Fibroblast of pulmonary artery (primary cell): ENCODE data around the gene NKD2.

Experiments
- DNase-seq: peaks from one replicate; pipeline ENCODE4 v3.0.0-alpha.2; 2010; ENCODE audit warnings: low read depth
- H3K4me3 ChIP-seq: replicated peaks from 2 replicates; pipeline ENCODE4 v1.5.1; 2011; ENCODE audit warnings: low read depth, mild to moderate bottlenecking, control low read depth, low read length, moderate library complexity
- TF ChIP-seq, protein P1 (sequence below): IDR thresholded peaks from 2 replicates; pipeline ENCODE4 v1.5.1; 2011; ENCODE audit warnings: mild to moderate bottlenecking, control low read depth, low read length, inconsistent platforms; ENCODE audit errors: missing control alignments

Gene NKD2

DNA sequence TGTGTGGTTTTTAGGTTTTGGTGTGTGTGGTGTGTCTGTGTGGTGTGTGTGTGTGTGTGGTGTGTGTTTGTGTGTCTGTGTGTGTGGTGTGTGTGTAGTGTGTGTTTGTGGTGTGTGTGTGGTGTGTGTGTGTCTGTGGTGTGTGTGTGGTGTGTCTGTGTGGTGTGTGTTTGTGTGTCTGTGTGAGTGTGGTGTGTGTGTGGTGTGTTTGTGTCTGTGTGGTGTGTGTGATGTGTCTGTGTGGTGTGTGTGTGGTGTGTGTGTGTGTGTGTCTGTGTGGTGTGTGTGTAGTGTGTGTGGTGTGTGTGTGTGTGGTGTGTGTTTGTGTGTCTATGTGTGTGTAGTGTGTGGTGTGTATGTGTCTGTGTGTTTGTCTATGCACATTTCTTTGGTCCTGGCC is 25.0 kb upstream of the NKD2 start:
- no peak overlapping the region for H3K4me3 ChIP-seq
- no peak for DNase-seq
- TF ChIP-seq, protein P1, sequence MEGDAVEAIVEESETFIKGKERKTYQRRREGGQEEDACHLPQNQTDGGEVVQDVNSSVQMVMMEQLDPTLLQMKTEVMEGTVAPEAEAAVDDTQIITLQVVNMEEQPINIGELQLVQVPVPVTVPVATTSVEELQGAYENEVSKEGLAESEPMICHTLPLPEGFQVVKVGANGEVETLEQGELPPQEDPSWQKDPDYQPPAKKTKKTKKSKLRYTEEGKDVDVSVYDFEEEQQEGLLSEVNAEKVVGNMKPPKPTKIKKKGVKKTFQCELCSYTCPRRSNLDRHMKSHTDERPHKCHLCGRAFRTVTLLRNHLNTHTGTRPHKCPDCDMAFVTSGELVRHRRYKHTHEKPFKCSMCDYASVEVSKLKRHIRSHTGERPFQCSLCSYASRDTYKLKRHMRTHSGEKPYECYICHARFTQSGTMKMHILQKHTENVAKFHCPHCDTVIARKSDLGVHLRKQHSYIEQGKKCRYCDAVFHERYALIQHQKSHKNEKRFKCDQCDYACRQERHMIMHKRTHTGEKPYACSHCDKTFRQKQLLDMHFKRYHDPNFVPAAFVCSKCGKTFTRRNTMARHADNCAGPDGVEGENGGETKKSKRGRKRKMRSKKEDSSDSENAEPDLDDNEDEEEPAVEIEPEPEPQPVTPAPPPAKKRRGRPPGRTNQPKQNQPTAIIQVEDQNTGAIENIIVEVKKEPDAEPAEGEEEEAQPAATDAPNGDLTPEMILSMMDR = no peak

DNA sequence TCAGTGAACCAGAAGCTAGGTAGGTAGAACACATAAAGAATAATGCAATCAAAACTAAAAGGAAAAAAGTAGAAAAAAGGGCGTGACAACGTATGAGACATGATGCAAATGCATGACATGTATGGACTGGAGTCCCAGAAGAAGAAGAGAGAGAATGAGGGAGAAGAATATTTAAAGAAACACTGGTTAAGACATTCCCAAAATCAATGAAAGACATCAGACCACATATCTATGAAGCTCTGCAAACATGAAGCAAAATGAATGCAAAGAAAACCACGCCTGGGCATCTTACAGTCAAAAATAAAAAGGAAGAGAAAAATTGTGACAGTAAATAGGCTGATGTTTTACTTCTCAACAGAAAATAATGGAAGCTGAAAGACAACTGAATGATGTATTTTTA is 23.8 kb upstream of the NKD2 start:
- no peak for DNase-seq
- no peak overlapping the region for H3K4me3 ChIP-seq
- TF ChIP-seq, protein P1 = no peak

DNA sequence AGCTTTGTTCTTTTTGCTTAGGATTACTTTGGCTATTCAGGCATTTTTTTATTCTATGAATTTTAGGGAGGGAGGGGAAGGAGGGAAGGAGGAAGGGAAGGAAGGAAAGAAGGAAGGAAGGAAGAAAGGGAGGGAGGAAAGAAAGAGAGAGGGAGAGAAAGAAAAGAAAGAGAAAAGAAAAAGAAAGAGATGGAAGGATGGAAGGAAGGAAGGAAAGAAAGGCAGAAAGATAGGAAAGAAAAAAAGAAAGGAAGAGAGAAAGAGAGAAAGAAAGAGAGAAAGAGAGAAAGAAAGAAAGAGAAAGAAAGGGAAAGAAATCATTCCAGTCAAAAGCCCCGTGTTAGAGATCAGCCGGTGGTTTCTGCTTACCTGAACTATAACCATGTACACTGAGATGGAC is 20.8 kb upstream of the NKD2 start:
- H3K4me3 ChIP-seq = no peak overlapping the region
- no peak for DNase-seq
- TF ChIP-seq, protein P1 = no peak

DNA sequence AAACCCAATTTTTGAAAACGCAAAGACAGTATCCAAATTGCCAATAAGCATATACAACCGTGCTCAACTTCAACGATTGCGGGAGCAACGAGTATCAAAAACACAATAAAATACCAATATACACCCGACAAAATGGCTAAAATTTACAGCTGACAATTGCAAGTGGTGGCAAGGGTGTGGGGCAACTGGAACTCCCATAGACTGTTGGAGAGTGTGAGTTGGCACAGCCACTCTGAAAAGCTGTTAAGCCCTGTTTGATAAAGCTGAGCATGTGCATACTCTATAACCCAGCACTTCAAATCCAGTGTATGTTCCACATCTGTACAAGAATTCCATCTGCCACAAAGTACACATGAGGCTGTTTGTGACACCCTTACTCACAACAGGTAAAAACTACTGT is 20.3 kb upstream of the NKD2 start:
- H3K4me3 ChIP-seq = no peak overlapping the region
- TF ChIP-seq, protein P1 = no peak
- no peak for DNase-seq

DNA sequence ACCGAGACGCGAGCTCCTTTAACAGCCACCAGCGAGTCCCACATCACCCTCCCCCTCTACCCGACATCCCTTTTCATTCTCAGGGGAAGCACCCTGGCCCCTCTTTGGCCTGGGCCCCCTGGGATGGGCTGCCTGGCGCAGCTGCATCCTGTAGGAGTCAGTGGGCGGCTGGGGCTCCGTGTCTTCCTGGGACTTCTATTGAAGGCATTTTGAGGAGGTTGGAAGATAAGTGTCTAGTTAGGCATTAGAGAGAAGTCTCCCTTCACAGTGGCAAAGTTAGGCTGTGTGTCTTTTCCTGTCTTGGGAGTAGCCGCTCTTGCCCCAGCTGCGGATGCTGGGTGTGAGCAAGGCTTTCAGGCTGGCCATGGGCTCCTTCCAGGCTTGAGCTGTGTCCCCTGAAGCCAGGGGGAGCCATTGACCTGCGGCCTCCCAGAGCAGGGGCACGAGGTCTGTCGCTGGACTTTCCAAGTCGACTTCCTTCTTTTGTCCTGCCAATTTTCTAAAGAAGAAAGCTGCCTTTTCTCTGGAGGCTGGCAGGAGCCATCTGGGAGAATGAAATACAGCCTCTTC is 18.6 kb upstream of the NKD2 start:
- no peak overlapping the region for H3K4me3 ChIP-seq
- TF ChIP-seq, protein P1 = peak; percentile 34
- DNase-seq = peak; percentile 61

DNA sequence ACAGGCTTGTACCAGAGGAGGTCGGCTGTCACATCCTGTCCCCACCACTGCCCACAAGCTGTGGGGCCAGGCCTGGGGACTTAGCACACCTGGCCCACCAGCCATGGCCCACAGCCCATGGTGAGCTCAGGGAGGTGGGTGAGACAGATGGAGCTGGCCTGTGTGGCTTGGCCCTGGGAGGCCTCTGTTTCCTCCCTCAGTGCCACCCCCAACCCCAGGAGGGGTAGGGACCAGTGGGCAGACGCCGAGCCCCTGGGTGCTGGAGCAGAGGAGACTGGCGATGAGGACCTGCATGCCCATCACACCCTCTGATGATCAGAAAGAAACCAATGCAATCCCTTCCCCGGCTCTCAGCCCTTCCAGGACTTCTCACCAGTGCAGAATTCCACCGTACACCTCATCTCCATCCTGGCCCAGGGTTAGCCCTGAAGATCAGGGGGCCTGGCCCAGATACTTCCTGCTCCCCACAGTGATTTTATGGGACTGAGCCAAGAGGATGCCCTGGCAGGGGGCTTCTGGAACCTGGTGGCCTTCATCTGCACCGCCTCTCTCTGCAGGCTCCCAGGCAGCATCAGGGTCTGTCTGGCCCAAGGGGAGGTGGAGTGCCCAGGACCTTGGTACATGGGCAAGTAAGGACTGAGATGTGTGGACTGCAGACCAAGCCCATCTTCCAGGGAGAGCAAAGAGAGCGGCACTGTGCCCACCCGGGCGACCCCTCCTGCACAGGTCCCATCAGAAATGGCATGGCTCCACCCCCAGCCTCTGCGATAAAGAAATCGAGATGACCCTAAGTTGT is 16.9 kb upstream of the NKD2 start:
- H3K4me3 ChIP-seq = no peak overlapping the region
- DNase-seq = no peak
- TF ChIP-seq, protein P1 = no peak

DNA sequence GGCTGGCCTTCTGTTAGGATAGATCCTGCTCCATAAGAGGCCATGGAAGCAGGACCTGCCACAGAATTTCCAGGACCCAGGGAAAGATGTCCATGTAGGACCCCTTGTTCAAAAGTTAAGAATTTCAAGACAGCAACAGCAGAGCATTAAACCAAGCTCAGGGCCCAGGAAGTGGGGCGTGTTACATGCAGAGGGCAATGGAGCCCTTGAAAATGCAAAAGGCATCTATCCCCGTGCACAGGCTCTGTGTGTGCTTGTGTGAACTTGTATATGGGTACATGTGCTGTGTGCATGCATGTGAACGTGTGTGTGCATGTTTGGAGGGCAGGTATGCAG is 14.4 kb upstream of the NKD2 start:
- TF ChIP-seq, protein P1 = no peak
- H3K4me3 ChIP-seq = no peak overlapping the region
- no peak for DNase-seq
